Measurements from ENCODE around the gene MEOX2. TPM values are rescaled to one million over a fixed set of nuclear protein-coding genes. Genes with fewer than 3 reads are reported as not detected.

The MEOX2 gene
- total RNA-seq, 2 donors from 2014 or later = 0.46 to 4.3 TPM

DNA sequence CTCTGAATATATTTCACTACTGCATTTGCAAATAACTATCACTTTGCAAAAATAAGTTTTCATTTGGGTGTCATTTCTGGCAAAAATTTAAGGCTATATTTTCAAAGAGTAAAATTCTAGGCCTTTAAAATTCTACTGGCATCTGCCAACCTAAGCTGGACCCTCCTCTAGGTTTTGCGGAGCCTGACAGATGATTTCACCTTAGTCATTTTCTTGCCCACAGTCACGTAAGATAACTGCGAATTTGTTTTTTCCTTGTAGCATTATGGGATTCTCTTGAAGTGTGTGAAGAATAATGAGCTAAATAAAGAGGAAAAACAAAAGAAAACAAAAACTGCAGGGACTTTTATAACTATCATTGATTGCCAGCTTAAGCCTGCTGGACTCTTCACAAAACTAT, 7.8 kb downstream of the MEOX2 start:
- no peak for DNase-seq (ENCODE audit: low spot score)
- intact Hi-C loops (cut with DNase I) = no loop called here
- Histone ChIP-seq H3K4me1 (replicated peaks) (no peaks in the 10 kb centered on the region), H3K4me3 (no peak overlapping the region), H3K27me3 (replicated peaks; ENCODE audit: insufficient read depth) (no peaks in the 10 kb centered on the region), H3K27ac (no peak overlapping the region), H3K36me3 (no peaks in the 10 kb centered on the region), H3K9me3 (no peaks in the 10 kb centered on the region)
- no peak for TF ChIP-seq POLR2A (IDR thresholded peaks at IDR 0.05)
- TF ChIP-seq, protein P1, sequence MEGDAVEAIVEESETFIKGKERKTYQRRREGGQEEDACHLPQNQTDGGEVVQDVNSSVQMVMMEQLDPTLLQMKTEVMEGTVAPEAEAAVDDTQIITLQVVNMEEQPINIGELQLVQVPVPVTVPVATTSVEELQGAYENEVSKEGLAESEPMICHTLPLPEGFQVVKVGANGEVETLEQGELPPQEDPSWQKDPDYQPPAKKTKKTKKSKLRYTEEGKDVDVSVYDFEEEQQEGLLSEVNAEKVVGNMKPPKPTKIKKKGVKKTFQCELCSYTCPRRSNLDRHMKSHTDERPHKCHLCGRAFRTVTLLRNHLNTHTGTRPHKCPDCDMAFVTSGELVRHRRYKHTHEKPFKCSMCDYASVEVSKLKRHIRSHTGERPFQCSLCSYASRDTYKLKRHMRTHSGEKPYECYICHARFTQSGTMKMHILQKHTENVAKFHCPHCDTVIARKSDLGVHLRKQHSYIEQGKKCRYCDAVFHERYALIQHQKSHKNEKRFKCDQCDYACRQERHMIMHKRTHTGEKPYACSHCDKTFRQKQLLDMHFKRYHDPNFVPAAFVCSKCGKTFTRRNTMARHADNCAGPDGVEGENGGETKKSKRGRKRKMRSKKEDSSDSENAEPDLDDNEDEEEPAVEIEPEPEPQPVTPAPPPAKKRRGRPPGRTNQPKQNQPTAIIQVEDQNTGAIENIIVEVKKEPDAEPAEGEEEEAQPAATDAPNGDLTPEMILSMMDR (IDR thresholded peaks at IDR 0.05) = no peak
- TF ChIP-seq POLR2AphosphoS5 (IDR thresholded peaks at IDR 0.05) = no peak
- WGBS = 95% methylated on average over 3 of the region's 3 CpGs

DNA sequence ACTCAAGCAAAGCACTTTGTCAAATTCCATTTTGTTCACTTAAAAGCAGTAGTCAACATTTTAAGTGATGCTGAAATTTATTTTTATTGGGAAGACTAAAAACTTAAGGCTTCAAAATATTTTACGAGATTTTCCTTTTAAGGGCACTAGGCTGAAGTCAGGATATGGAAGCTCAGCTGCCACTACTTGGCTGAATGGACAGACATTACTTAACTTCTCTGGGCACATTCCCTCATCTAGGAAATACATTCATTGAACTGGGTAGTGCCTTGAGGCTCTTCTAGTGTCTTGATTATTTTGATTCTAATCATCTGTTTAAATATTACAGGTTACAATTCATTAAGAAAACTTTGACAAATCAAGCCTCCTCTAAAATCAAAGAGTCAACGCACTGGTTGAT, 11.1 kb downstream of the MEOX2 start:
- DNase-seq (ENCODE audit: low spot score) = no peak
- Histone ChIP-seq H3K4me1 (replicated peaks) (no peaks in the 10 kb centered on the region), H3K27ac (no peak overlapping the region), H3K4me3 (no peak overlapping the region), H3K9me3 (no peaks in the 10 kb centered on the region), H3K27me3 (replicated peaks; ENCODE audit: insufficient read depth) (no peaks in the 10 kb centered on the region), H3K36me3 (no peaks in the 10 kb centered on the region)
- 84% methylated on average over 2 of the region's 2 CpGs for WGBS
- intact Hi-C loops (cut with DNase I) = no loop called here
- TF ChIP-seq, protein P1 (IDR thresholded peaks at IDR 0.05) = no peak
- no peak for TF ChIP-seq POLR2A (IDR thresholded peaks at IDR 0.05)
- no peak for TF ChIP-seq POLR2AphosphoS5 (IDR thresholded peaks at IDR 0.05)

DNA sequence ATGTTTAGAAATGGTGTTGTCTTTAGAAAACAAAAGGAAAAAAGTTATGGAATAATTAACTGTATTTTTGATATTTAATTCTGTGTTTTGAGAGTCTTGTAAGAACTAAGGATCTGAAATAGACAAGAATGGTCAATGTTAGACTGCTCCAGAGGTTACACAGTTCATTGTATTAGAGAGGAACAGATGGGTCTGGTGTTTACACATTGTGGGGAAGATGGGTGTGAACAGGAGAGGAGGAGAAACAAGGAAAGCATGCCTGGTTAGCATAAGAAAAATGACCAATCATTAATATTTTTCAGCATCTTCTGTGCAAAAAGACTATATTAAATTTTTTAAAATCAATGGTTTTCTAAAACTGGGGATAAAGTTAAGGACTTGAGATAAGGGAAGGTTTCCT, 11.9 kb downstream of the MEOX2 start:
- TF ChIP-seq POLR2AphosphoS5 (IDR thresholded peaks at IDR 0.05) = no peak
- TF ChIP-seq POLR2A (IDR thresholded peaks at IDR 0.05) = no peak
- TF ChIP-seq, protein P1 (IDR thresholded peaks at IDR 0.05) = no peak
- no peaks in the 10 kb centered on the region for H3K27me3 ChIP-seq (replicated peaks; ENCODE audit: insufficient read depth)
- H3K27ac ChIP-seq = no peak overlapping the region
- intact Hi-C loops (cut with DNase I) = no loop called here
- H3K4me1 ChIP-seq (replicated peaks) = no peaks in the 10 kb centered on the region
- H3K4me3 ChIP-seq = no peak overlapping the region
- no peaks in the 10 kb centered on the region for H3K36me3 ChIP-seq
- no peak for DNase-seq (ENCODE audit: low spot score)
- H3K9me3 ChIP-seq = no peaks in the 10 kb centered on the region

DNA sequence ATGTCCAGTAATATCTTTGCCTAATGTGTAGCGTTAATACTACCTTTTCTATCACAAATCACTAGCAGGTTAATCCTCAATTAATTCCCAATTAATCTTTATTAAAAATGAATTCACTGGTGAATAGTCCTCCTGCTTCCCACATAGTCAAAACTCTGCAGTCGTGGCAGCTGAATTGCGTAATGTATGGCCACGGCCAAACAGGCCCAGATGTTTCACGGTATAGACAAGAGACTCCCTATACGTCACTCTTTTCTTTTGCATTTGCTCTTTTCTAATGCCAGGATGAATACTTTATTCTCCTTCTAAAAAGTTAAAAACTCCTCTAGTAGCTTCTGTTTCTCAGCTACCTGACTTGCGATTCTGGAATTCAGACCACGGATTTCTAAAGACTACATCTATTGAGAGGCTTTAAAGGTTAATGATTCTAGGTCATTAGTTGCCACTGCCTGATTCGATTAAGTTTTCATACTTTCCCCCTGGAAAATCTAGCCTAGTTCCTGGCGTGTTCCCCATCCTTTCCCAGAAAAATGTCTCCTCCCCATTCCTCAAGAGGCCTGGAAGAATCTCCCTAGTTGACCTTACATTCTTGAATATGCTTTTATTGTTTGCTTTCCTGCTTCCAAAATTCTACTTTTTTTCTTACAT, 16.9 kb downstream of the MEOX2 start:
- WGBS = 86% methylated on average over 10 of the region's 10 CpGs
- Histone ChIP-seq H3K27ac (no peak overlapping the region), H3K4me1 (replicated peaks) (no peaks in the 10 kb centered on the region), H3K36me3 (no peaks in the 10 kb centered on the region), H3K9me3 (no peaks in the 10 kb centered on the region), H3K27me3 (replicated peaks; ENCODE audit: insufficient read depth) (no peaks in the 10 kb centered on the region), H3K4me3 (no peak overlapping the region)
- intact Hi-C loops (cut with DNase I) = no loop called here
- DNase-seq (ENCODE audit: low spot score) = no peak
- no peak for TF ChIP-seq POLR2AphosphoS5 (IDR thresholded peaks at IDR 0.05)
- TF ChIP-seq, protein P1 (IDR thresholded peaks at IDR 0.05) = no peak
- no peak for TF ChIP-seq POLR2A (IDR thresholded peaks at IDR 0.05)

DNA sequence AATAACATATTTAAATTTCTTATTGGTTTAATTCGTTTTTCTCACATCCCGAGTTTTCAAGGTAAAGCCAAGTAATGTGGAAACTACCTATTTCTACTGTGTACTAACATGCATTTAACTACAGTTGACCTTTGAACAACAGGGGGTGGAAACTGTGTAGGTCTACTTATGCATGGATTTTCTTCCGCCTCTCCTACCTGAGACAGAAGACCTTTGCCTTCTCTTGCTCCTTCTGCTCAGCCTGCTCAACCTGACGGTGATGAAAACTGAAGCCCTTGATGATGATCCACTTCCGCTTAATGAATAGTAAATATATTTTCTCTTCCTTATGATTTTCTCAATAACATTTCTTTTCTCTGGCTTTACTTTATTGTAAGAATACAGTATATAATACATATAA, 18.5 kb downstream of the MEOX2 start:
- Histone ChIP-seq H3K4me1 (replicated peaks) (no peaks in the 10 kb centered on the region), H3K4me3 (no peak overlapping the region), H3K9me3 (no peaks in the 10 kb centered on the region), H3K36me3 (no peaks in the 10 kb centered on the region), H3K27ac (no peak overlapping the region), H3K27me3 (replicated peaks; ENCODE audit: insufficient read depth) (no peaks in the 10 kb centered on the region)
- 97% methylated on average over 5 of the region's 5 CpGs for WGBS
- DNase-seq (ENCODE audit: low spot score) = no peak
- intact Hi-C loops (cut with DNase I) = no loop called here
- TF ChIP-seq POLR2AphosphoS5 (IDR thresholded peaks at IDR 0.05) (no peak), POLR2A (IDR thresholded peaks at IDR 0.05) (no peak)
- TF ChIP-seq, protein P1 (IDR thresholded peaks at IDR 0.05) = no peak
